C1 segment of cervical spinal cord (tissue), 14 donors: ENCODE measurements around the gene TGFB1I1.
A peak's percentile ranks its signal among the peaks of the same experiment; 100 is the strongest.
"Not testable (repeated sequence)": the region's sequence is repeated elsewhere in the genome, so short reads cannot be mapped to it uniquely, and the experiment has no call there.

Experiments
- DNase-seq, 14 donors: peaks; one replicate each; lab custom pipeline; 2025; lab: John Stamatoyannopoulos, UW

Gene TGFB1I1

GRCh38 chr16:31467858-31468257, 4.1 kb upstream of the TGFB1I1 start:
- DNase-seq: no peak

GRCh38 chr16:31470615-31471014, 1.3 kb upstream of the TGFB1I1 start:
- no peak for DNase-seq

- DNase-seq: no peak
These were observed 594 bp upstream of the TGFB1I1 start for GRCh38 chr16:31471241-31471874.

- DNase-seq: peak in 4 of 14 donors; percentile 18 to 78 (median 26)
These were observed 804 bp downstream of the TGFB1I1 start for GRCh38 chr16:31472709-31473203.

- DNase-seq: no peak
These were observed 1.5 kb downstream of the TGFB1I1 start for GRCh38 chr16:31473264-31473984.

- DNase-seq: peak in 3 of 14 donors; percentile 3 to 23 (median 8)
These were observed 2.3 kb downstream of the TGFB1I1 start for GRCh38 chr16:31474173-31474714.

GRCh38 chr16:31474773-31475738, 3.1 kb downstream of the TGFB1I1 start:
- no peak for DNase-seq

GRCh38 chr16:31475946-31476302, 4.0 kb downstream of the TGFB1I1 start:
- DNase-seq: no peak

- DNase-seq: peak in 8 of 14 donors; percentile 13 to 60 (median 24)
These were observed 4.6 kb downstream of the TGFB1I1 start for GRCh38 chr16:31476303-31477219.

- DNase-seq: peak in 1 of 14 donors; percentile 17
These were observed 5.6 kb downstream of the TGFB1I1 start for GRCh38 chr16:31477220-31478216.

GRCh38 chr16:31478956-31479355, 7.0 kb downstream of the TGFB1I1 start:
- no peak for DNase-seq

GRCh38 chr16:31479751-31480150, 7.8 kb downstream of the TGFB1I1 start:
- DNase-seq: no peak

GRCh38 chr16:31480851-31481536, 9.0 kb downstream of the TGFB1I1 start:
- no peak for DNase-seq

- DNase-seq: no peak
These were observed 11.1 kb downstream of the TGFB1I1 start, which contains the start of gene SLC5A2 for GRCh38 chr16:31483081-31483480. SLC5A2 (plus strand) TSS chr16:31483123; CDS start chr16:31483137, 14 bp downstream.

- not testable (repeated sequence) for DNase-seq
These were observed 12.1 kb downstream of the TGFB1I1 start for GRCh38 chr16:31484048-31484447.

- DNase-seq: no peak
These were observed 12.7 kb downstream of the TGFB1I1 start for GRCh38 chr16:31484491-31485171.

GRCh38 chr16:31485571-31485970, 13.6 kb downstream of the TGFB1I1 start:
- DNase-seq: no peak

- DNase-seq: no peak
These were observed 14.1 kb downstream of the TGFB1I1 start for GRCh38 chr16:31486045-31486444.
